DMS153 treated with DMSO at 0.1 percent for 48 hours (cell line): ENCODE measurements around the gene HEPN1.

Source experiments
- DNase-seq: peaks from one replicate; lab custom pipeline; 2025; ENCODE audit not compliant: unreplicated experiment; lab: John Stamatoyannopoulos, UW

The HEPN1 gene

DNA sequence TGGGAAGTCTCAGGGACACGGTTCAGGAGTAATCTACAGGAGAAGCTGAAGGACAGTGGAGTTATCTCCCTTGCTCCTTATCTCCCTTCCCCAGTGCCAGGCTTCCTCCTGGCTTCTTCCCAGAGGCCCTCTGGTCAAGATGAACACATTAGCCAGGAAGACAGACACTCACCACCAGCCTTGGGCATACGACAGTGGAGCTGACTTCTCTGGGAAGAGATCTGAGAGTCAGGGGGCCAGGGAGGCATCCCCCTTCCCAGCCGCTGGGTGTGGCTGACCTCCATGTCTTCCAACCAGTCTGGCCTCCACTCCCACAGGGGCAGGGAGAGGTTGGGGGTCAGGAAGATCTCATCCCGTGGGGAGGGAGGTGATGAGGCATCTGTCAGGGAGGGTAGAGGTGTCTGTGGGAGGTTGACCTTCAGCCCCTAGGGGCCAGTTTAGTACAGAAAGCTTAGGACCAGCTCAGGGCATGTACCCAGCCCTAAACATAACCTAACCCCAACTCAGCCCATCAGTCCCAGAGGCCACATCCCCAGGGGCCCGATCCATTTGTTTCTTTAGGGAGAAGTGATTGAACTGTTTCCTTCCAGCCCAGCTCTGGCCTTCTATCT lies 34.1 kb upstream of the HEPN1 start:
- no peak for DNase-seq

- DNase-seq = no peak
Observed at GRCh38 chr11:124886476-124886875, 32.6 kb upstream of the HEPN1 start.

DNA sequence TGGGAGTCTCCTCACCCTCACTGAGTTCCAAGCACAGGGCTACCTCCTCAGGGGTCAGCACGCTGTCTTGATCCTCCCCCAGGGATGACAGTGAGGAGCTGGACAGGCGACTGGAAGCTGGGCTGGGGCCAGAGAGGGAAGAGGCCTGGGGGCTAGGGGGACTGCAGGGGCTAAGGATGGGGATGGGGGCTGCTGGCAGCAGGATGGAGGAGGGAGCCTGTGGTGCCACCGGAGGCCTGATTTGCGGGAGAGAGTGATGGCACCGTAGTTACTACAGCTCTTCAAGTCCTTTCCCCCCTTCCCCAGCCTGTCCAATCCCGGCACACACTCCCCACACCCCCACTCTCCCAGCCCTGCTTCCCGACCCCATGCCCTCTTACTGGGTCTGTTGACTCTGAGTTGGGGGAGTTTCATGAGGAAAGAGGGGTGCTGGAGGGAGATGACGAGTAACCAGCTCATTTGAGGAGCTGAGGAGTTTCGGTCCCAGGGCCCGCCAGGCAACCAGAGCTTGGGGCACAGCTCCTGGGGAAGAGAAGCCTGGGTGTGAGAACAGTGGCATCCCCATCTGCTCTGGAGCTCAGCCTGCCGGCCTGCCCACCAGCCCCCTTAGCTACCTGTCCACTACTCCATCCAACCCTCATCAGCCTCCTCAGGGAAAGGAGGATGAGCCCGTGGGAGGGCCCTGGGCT lies 31.9 kb upstream of the HEPN1 start:
- DNase-seq = no peak

GRCh38 chr11:124887667-124888013 lies 31.4 kb upstream of the HEPN1 start:
- DNase-seq = no peak

DNA sequence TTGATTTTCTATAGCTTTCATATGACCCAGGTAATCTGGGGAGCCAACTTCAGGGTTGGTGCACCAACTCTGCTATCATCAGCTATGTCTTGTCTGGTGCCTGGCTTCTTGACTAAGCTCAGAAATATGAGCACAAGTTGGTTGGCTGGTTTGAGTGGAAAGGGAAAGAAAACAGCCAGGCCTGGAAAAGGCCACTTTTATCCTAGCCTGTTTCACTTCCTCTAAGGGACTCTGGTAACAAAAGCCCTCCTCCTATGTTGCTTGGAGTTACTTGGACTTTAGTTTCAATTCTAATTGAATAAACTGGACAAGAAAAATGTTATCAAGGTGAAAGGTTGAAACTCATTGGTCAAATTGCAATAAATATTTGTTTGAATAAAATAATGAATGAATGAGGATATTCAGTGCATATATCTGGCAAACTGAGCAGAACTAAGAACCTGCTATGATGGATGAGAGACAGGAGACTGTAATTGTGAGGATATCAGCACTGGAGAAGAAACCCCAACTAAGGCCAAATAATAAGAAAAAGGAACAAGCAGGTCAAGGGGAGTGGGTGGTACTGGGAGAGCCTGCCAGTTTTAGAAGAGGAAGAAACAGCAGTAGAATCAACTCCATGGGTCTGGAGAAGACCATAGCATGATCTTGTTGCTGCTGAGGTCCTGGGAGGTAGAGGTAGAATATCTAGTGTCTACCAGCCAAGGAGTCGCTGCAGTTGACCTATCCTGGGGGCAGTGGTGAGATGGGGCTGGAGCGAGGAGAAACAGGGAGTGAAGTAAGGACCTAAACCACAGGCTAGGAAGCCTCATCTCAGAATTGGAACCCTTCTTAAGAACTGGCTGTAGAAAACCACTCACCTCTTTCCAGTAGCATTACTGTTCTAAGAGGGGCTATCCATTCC lies 29.6 kb upstream of the HEPN1 start:
- no peak for DNase-seq

DNA sequence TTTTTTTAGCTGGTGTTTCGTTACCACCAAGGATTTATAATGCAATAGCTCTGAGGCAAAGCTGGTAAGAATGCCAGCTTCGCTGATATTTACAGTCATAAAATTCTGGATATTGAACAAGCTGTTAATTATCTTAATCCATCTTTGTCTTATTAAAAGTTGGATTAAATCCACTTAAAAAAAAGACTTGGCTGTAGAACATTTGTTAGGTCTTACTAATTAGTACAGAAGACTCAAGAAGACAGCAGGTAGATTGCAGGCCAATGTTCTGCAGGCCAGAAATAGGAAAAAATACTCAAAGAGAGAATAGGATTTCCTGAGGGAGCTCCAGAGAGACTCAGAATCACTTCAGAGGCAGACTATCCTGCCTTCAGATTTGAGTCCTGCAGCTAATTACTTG lies 28.9 kb upstream of the HEPN1 start:
- DNase-seq = no peak

GRCh38 chr11:124890683-124891372 lies 28.2 kb upstream of the HEPN1 start:
- DNase-seq = no peak

- DNase-seq = no peak
Observed at GRCh38 chr11:124891373-124891861, 27.6 kb upstream of the HEPN1 start.

GRCh38 chr11:124892146-124892545 lies 26.9 kb upstream of the HEPN1 start:
- DNase-seq = no peak

DNA sequence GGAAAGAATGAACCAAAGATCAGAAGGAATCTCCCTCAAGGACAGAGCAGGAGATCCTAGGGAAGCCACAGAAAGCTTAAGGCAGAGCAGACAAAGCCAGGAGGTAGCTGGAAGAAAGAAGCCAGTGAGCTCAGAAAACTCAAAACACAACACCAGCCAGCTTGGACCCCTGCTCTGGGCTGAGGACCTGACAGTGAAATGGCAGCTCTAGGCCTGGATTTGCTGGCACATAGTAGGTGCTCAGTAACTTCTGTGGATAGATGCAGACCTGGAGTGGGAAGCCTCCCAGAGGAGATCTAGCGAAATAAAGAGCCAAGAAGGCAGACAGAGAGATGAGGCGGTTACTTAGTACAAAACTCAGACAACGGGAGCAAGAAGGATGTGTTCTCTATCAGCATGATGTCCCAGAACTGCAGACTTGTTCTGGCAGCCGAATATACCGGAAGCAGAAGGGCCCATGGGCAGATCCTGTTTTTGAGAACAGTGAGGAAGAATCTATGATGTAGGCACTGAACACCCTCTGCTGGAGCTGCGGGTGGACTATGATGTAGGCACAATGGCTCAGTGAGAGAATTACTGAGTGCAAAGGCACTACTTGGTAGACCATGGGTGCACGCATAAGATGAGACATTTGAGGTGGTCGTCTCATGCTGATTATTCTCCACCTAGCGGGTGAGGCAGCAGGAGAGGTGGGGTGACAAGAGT lies 26.1 kb upstream of the HEPN1 start:
- no peak for DNase-seq

GRCh38 chr11:124893781-124894401 lies 25.2 kb upstream of the HEPN1 start:
- no peak for DNase-seq

DNA sequence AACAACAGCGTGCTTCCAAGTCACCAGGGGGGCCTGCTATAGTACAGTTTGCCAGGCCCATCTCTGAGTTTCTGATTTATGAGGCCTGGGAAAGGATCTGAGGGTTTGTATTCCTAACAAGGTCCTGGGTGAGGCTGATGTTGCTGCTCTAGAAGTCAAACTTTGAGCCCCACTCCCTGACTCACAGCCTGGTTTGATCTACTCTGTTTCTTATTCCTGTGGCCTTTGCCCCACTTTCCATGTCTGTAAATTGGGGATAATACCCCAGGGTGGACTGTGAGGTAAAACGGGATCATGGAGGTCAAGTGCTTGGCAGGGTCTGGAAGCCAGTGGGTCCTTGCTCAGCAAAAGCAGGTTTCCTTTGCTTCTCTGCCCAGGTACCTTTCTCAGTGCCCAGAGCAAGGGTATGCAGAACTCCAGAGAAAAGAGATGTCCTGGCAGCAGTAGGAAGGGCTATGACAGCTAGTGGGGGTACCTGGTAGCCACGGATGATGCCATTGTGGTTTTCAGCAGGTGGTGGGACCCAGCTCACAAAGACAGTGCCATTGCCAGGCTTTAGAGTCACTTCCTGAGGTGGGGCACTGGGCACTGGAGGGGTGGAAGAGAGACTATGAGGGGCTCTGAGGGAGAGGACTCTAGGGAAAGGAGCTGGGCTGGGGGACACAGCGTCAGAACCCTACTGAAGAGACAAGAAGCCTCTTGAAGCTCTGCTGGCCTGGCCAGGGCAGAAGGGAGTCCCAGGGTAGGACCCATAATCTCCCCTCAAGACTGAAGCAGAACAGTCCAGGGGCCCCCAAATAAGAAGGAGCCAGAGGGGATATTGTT lies 24.2 kb upstream of the HEPN1 start:
- DNase-seq = no peak

DNA sequence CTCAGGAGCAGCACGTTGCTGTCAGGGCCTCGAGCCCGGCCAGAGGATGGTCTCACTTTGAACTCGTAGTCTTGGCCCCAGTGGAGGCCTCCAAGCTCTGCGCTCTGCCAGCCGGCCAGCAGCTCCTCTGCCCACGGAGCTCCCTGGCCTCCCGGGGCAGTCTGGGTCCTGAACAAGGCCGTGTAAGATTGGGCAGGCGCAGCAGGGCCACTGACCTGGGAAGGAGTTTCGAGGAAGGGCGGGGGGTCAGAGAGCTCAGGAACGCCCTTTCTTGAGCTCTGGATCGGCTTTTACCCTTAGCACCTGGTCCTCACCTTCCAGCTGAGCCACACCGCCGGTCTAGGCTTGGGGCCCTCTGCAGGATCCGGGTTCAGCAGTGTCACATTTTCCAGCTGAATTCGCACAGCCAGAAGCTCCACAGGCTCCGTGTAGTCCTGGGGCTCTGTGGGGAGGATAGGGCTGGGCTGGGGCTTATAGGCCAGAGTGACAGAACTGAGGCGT lies 23.5 kb upstream of the HEPN1 start:
- DNase-seq = no peak

- no peak for DNase-seq
Observed at GRCh38 chr11:124896071-124896750, 22.8 kb upstream of the HEPN1 start.

DNA sequence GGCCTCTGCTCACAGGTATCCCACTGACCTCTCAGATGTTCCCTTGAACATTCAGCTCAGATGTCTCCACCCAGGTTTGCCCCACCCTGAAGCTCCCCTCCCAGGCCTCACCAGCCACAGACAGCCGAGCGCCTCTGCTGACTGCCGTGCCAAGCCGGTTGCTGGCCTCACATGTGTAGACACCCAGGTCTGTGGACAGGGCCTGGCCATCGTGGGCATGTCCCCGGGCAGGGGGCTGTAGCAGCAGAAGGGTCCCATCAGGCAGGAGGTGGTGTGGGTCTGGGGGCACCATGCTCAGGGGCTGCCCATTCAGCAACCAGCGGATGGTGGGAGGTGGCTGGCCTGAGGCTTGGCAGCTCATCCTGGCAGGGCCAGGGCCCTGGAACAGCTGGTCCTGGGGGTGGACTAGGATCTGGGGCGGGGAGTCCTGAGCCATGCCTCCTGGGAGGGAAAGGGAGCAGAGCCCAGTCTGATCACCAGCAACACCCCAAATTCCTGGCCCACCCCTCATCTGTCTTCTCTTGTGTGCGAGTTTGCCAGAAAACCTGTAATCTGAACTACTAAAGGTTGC lies 22.1 kb upstream of the HEPN1 start:
- no peak for DNase-seq

- DNase-seq = no peak
Observed at GRCh38 chr11:124897674-124898262, 21.3 kb upstream of the HEPN1 start, which contains the start of gene ROBO4. Gene ROBO4 (minus strand): TSS chr11:124897865. CDS start chr11:124897795, 70 bp downstream.

DNA sequence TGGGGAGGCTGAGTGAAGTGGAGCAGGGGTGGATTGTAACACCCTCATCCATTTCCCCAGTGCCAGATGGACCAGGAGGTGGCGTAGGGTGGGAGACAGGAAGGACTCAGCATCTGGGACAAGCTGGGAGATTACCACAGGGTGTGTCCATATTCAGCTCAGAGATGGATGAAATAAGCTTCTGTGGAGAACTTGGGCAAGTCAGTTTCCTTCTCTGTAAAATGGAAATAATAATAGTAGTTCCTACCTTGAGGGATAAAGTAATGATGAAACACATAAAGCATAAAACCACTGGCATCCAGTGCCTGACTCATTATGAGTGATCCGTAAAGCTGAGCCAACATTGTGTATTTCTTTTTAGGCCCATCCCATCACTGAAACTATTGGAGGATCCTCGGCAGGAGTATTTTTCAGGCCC lies 20.8 kb upstream of the HEPN1 start:
- DNase-seq = no peak

GRCh38 chr11:124898711-124899110 lies 20.3 kb upstream of the HEPN1 start:
- DNase-seq = no peak
